Heart left ventricle (tissue), 13 donors: ENCODE data around the gene SAP30BP.

Experiments used
- CTCF ChIP-seq, 12 donors: fragments of 200-600 bp; sonication (generic) in 4 of 12; IDR thresholded peaks; one replicate each; pipeline versions ENCODE4 v1.5.0 to v1.8.0; 2018 to 2022; ENCODE audit warnings: antibody characterized with exemption in 12 of 12, mild to moderate bottlenecking in 5 of 12
- POLR2A ChIP-seq, 2 donors: fragments of 450-650 bp; IDR thresholded peaks; one replicate each; pipeline ENCODE4 v1.6.1; 2017; ENCODE audit warnings: antibody characterized with exemption in 2 of 2, mild to moderate bottlenecking in 2 of 2, moderate library complexity in 2 of 2
- donor health status: ischemic (EF 13 %, LVEDD 7.1; RV severe dilation, severe dysfunction).
- donor health status: DM: no; HTN: yes; CAD: no.
- donor health status: DM: no; HTN: no; CAD: no.
- donor health status: ischemic (EF 25% LVEDD 6.9; RV normal size, moderate dysfunction).
- donor health status: ischemic (EF 25% LVEDD 5.7; RV mildly dilated, moderate dysfunction).
- donor health status: ischemic (EF 35%, LVEDD 5.7; RV mildly dilated, moderate dysfunction).
- donor health status: nonischemic (EF 11% LVEDD 7.7; RV severe dilation, severe dysfunction).
- donor health status: DM: yes; HTN: yes; CAD: no.
- donor health status: PGD.
- donor health status: ischemic (EF 29% LVEDD 5.4; RV normal size, mild dysfunction).
- donor health status: nonischemic (EF 23%, LVEDD 6.1; RV moderate dilation, normal function).

DNA sequence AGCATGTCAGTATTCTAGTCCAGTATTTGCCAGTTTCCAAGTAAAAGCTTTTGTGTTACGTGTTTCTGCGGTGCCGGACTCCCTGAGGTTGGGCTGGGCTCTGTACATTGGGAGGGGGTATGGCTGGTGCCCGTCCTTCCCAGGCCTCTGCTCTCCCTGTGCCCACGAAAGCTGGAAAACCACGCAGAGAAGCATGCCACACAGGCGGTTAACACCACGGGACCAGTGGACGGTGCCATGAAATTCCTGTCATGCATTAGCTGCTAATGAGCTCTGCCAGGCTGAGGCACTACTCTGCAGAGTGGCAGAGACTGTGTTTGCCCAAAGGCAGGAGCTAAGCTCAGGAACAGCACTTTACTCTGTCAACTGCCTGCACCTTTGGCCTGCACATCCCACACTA, 25.8 kb upstream of the SAP30BP start:
- TF ChIP-seq POLR2A (IDR thresholded peaks at IDR 0.05), result no peak
- no peak for TF ChIP-seq CTCF (IDR thresholded peaks at IDR 0.05)
